H1 (cell line): Measurements from ENCODE around the gene UPP1. TPM values are rescaled to one million over a fixed set of nuclear protein-coding genes. Genes with fewer than 3 reads are reported as not detected.

Experiments used
- CTCF ChIA-PET: fragments of 300-600 bp; sonication (Branson Sonifier 250); formaldehyde crosslinking; loops from one replicate; lab custom pipeline; 2021; ENCODE audit not compliant: partially characterized antibody; lab: Charles Lee
- POLR2A ChIA-PET: fragments of 300-600 bp; sonication (Branson Sonifier 250); formaldehyde crosslinking; loops from one replicate; lab custom pipeline; 2021; ENCODE audit warnings: inconsistent platforms; ENCODE audit not compliant: partially characterized antibody; lab: Charles Lee
- DNase-seq, 2 experiments: peaks; one replicate each; pipeline versions ENCODE4 v3.0.0 to v3.0.0-alpha.2; 2010 to 2022; ENCODE audit warnings: low spot score in 2 of 2, low read depth in 1 of 2, mixed read lengths in 1 of 2
- FAIRE-seq: peaks from 2 replicates; lab custom pipeline; 2011; peaks lifted over from hg19 to GRCh38; lab: Jason Lieb, UNC
- H2AFZ ChIP-seq: 2 replicates; pipeline ENCODE4 v1.8.1; 2012; ENCODE audit warnings: low read length, inconsistent platforms
- H2AK5ac ChIP-seq: 2 replicates; pipeline ENCODE4 v1.6.1; 2013; ENCODE audit warnings: low read depth, low read length
- H2BK120ac ChIP-seq: replicated peaks from 2 replicates; pipeline ENCODE3; 2013; ENCODE audit warnings: low read depth, low read length, inconsistent platforms
- H2BK12ac ChIP-seq: 2 replicates; pipeline ENCODE4 v1.6.1; 2013; ENCODE audit warnings: low read depth, low read length
- H2BK15ac ChIP-seq: 2 replicates; pipeline ENCODE4 v1.6.1; 2013; ENCODE audit warnings: low read length
- H2BK20ac ChIP-seq: 2 replicates; pipeline ENCODE4 v1.6.1; 2013; ENCODE audit warnings: low read length
- H2BK5ac ChIP-seq: 2 replicates; pipeline ENCODE4 v1.6.1; 2013; ENCODE audit warnings: low read depth, low read length
- H3K14ac ChIP-seq: 2 replicates; pipeline ENCODE4 v1.6.1; 2013; ENCODE audit warnings: inconsistent platforms; ENCODE audit not compliant: insufficient read length
- H3K18ac ChIP-seq: 2 replicates; pipeline ENCODE4 v1.6.1; 2013; ENCODE audit warnings: low read length; ENCODE audit errors: extremely low read depth
- H3K23ac ChIP-seq: 2 replicates; pipeline ENCODE4 v1.6.1; 2013; ENCODE audit warnings: inconsistent platforms; ENCODE audit not compliant: insufficient read length
- H3K23me2 ChIP-seq: 2 replicates; pipeline ENCODE4 v1.6.1; 2013; ENCODE audit warnings: low read depth, low read length
- H3K27ac ChIP-seq: 2 replicates; pipeline ENCODE4 v1.6.1; 2011; ENCODE audit warnings: low read depth, low read length, inconsistent platforms
- H3K27me3 ChIP-seq, 4 experiments: replicated peaks in 1 of 4; 1 replicate in 1 of 4; 2 replicates in 3 of 4; pipeline versions ENCODE4 v1.6.1 to v1.8.1; 2011 to 2013; ENCODE audit warnings: low read length in 3 of 4, mild to moderate bottlenecking in 3 of 4, inconsistent platforms in 2 of 4, mixed read lengths in 2 of 4, moderate library complexity in 1 of 4; ENCODE audit not compliant: control insufficient read depth in 3 of 4, insufficient read depth in 3 of 4; ENCODE audit errors: extremely low read depth in 1 of 4
- H3K36me3 ChIP-seq, 4 experiments: 2 replicates each; pipeline versions ENCODE4 v1.6.1 to v1.8.1; 2011 to 2013; ENCODE audit warnings: mild to moderate bottlenecking in 4 of 4, low read length in 3 of 4, moderate library complexity in 2 of 4, control low read depth in 1 of 4, inconsistent platforms in 1 of 4; ENCODE audit not compliant: insufficient read depth in 4 of 4, control insufficient read depth in 2 of 4
- H3K4ac ChIP-seq: replicated peaks from 2 replicates; pipeline ENCODE3; 2013; ENCODE audit warnings: low read length, low read depth, mixed read lengths, inconsistent platforms; ENCODE audit not compliant: insufficient read length
- H3K4me1 ChIP-seq, 4 experiments: replicated peaks in 1 of 4; 1 replicate in 1 of 4; 2 replicates in 3 of 4; pipeline versions ENCODE4 v1.6.1 to v1.8.1; 2011 to 2013; ENCODE audit warnings: low read length in 3 of 4, inconsistent platforms in 2 of 4, mixed read lengths in 1 of 4; ENCODE audit not compliant: insufficient read depth in 4 of 4, control insufficient read depth in 3 of 4
- H3K4me2 ChIP-seq, 2 experiments: 2 replicates each; pipeline versions ENCODE4 v1.6.1 to v1.8.1; 2011 to 2013; ENCODE audit warnings: low read depth in 2 of 2, low read length in 2 of 2, control low read depth in 1 of 2, inconsistent platforms in 1 of 2, mild to moderate bottlenecking in 1 of 2; ENCODE audit not compliant: insufficient read depth in 1 of 2
- H3K4me3 ChIP-seq, 4 experiments: fragments of 200-600, 300-600 bp in 1 of 4; sonication (generic), shearing (Covaris generic), sonication (Bioruptor Twin) in 1 of 4; 2 replicates each; pipeline versions ENCODE4 v1.5.1 to v1.8.1; 2011 to 2016; ENCODE audit warnings: low read length in 4 of 4, low read depth in 3 of 4, control low read depth in 2 of 4, inconsistent platforms in 2 of 4, mild to moderate bottlenecking in 2 of 4, mixed read lengths in 1 of 4, moderate library complexity in 1 of 4; ENCODE audit not compliant: insufficient read depth in 2 of 4; ENCODE audit errors: extremely low read depth in 1 of 4
- H3K56ac ChIP-seq: replicated peaks from 2 replicates; pipeline ENCODE3; 2013; ENCODE audit warnings: low read depth, mild to moderate bottlenecking, mixed read lengths, low read length, inconsistent platforms; ENCODE audit not compliant: insufficient read length
- H3K79me1 ChIP-seq: 2 replicates; pipeline ENCODE4 v1.6.1; 2013; ENCODE audit warnings: low read depth, low read length, control low read depth
- H3K79me2 ChIP-seq, 2 experiments: 2 replicates each; pipeline versions ENCODE4 v1.6.1 to v1.8.1; 2012 to 2013; ENCODE audit warnings: low read length in 2 of 2, mild to moderate bottlenecking in 2 of 2, inconsistent platforms in 1 of 2; ENCODE audit not compliant: insufficient read depth in 2 of 2, control insufficient read depth in 1 of 2
- H3K9ac ChIP-seq, 4 experiments: replicated peaks in 1 of 4; 1 replicate in 1 of 4; 2 replicates in 3 of 4; pipeline versions ENCODE4 v1.6.1 to v1.8.1; 2011 to 2013; ENCODE audit warnings: low read depth in 3 of 4, low read length in 3 of 4, control low read depth in 2 of 4, mild to moderate bottlenecking in 2 of 4, moderate library complexity in 2 of 4, inconsistent platforms in 1 of 4; ENCODE audit errors: extremely low read depth in 1 of 4
- H3K9me3 ChIP-seq, 2 experiments: 2 replicates each; pipeline versions ENCODE4 v1.6.1 to v1.8.1; 2012 to 2013; ENCODE audit warnings: mild to moderate bottlenecking in 2 of 2, moderate library complexity in 2 of 2, control low read depth in 1 of 2, inconsistent platforms in 1 of 2, low read depth in 1 of 2, low read length in 1 of 2, mixed read lengths in 1 of 2; ENCODE audit not compliant: insufficient read depth in 2 of 2
- H4K20me1 ChIP-seq, 2 experiments: replicated peaks in 1 of 2; 2 replicates each; pipeline versions ENCODE3 to v1.8.1; 2011 to 2013; ENCODE audit warnings: inconsistent platforms in 2 of 2, low read length in 2 of 2, mild to moderate bottlenecking in 1 of 2; ENCODE audit not compliant: insufficient read depth in 2 of 2, control insufficient read depth in 1 of 2
- H4K5ac ChIP-seq: 2 replicates; pipeline ENCODE4 v1.6.1; 2013; ENCODE audit warnings: low read length, low read depth, mixed read lengths, inconsistent platforms; ENCODE audit not compliant: insufficient read length
- H4K8ac ChIP-seq: 2 replicates; pipeline ENCODE4 v1.8.0; 2013; ENCODE audit warnings: mild to moderate bottlenecking, moderate library complexity, low read length, inconsistent platforms; ENCODE audit not compliant: insufficient read depth; ENCODE audit errors: extremely low read depth
- H4K91ac ChIP-seq: replicated peaks from 2 replicates; pipeline ENCODE3; 2013; ENCODE audit warnings: low read length, mixed read lengths, inconsistent platforms; ENCODE audit not compliant: insufficient read length
- ASH2L ChIP-seq: fragments of 200-600, 300-600 bp; sonication (generic); IDR thresholded peaks from one replicate; pipeline ENCODE4 v1.7.1; 2017; ENCODE audit warnings: low read length
- EP300 ChIP-seq, 2 experiments: IDR thresholded peaks; 1 replicate in 1 of 2; 2 replicates in 1 of 2; pipeline ENCODE4 v1.6.1; 2011 to 2012; ENCODE audit warnings: low read depth in 2 of 2, low read length in 2 of 2, mild to moderate bottlenecking in 2 of 2, borderline replicate concordance in 1 of 2, inconsistent platforms in 1 of 2, moderate library complexity in 1 of 2
- SIN3A ChIP-seq, 2 experiments: IDR thresholded peaks in 1 of 2; conservative IDR thresholded peaks in 1 of 2; 2 replicates each; pipeline ENCODE4 v1.6.1; 2011 to 2012; ENCODE audit warnings: low read length in 2 of 2, improper control_type of control experiment in 1 of 2, low read depth in 1 of 2, mild to moderate bottlenecking in 1 of 2
- SP4 ChIP-seq: IDR thresholded peaks from 2 replicates; pipeline ENCODE4 v1.6.1; 2012; ENCODE audit warnings: low read length, inconsistent platforms
- SUZ12 ChIP-seq: fragments of 200-600 bp; sonication (generic); IDR thresholded peaks from 2 replicates; pipeline ENCODE4 v1.6.1; 2012; ENCODE audit warnings: mild to moderate bottlenecking, inconsistent platforms, low read length, moderate library complexity, mixed read lengths
- TAF1 ChIP-seq: IDR thresholded peaks from 2 replicates; pipeline ENCODE4 v1.6.1; 2011; ENCODE audit warnings: mild to moderate bottlenecking, low read depth, low read length
- WGBS, 2 experiments: shearing (Covaris generic) in 1 of 2; methylation state at CpG; one replicate each; pipeline versions ENCODE4 v1.1.6 to v1.1.7; 2013 to 2015; ENCODE audit warnings: low lambda C conversion rate in 2 of 2, mixed read lengths in 2 of 2, inconsistent platforms in 1 of 2, low coverage in 1 of 2, missing lambda C conversion rate in 1 of 2; ENCODE audit not compliant: insufficient replicate concordance in 2 of 2, insufficient coverage in 1 of 2, insufficient read length in 1 of 2; ENCODE audit errors: extremely low coverage in 1 of 2, missing lambda C conversion rate in 1 of 2; 5-methylcytosine and 5-hydroxymethylcytosine counted together
- long read RNA-seq, 2 experiments: library from RNA in 1 of 2; library from capped mRNA in 1 of 2; stranded (forward); transcript quantifications; one replicate each; pipeline ENCODE4 v2.0.0, GENCODE V29; 2021; ENCODE audit warnings: inconsistent platforms in 1 of 2
- polyA minus RNA-seq, 3 experiments: library from RNA; depleted of rRNA, polyadenylated mRNA; stranded (reverse); fragments of >200 nt; gene quantifications; 1 replicate in 2 of 3; 2 replicates in 1 of 3; pipeline ENCODE4 v1.2.3, GENCODE V29; 2011
- polyA plus RNA-seq, 7 experiments: library from polyadenylated mRNA; depleted of rRNA in 3 of 7; stranded (reverse) in 5 of 7; unstranded in 2 of 7; fragments of >200 nt in 5 of 7; fragments of 200-250 nt in 2 of 7; gene quantifications; 1 replicate in 5 of 7; 2 replicates in 1 of 7; 4 replicates in 1 of 7; pipeline versions ENCODE4 v1.2.1 to v1.2.3, GENCODE V29; 2011 to 2013; ENCODE audit warnings: missing spikeins in 2 of 7, mixed read lengths in 2 of 7
- total RNA-seq: library from RNA; stranded (reverse); fragmentation: NEBNext Ultra II Directional; extraction: Animal tissue kit (Norgen Biotek cat#: 25700); gene quantifications from 2 replicates; pipeline ENCODE4 v1.2.1, GENCODE V29; 2021

UPP1 gene
- total RNA-seq: 37.5 and 40.7 TPM in 2 replicates
- polyA plus RNA-seq (2011; rRNA removed): 46.2 and 61.4 TPM in 2 replicates
- 58.2 TPM for polyA plus RNA-seq (2011; cell fraction: cytosol; rRNA removed)
- 66.5 TPM for polyA plus RNA-seq (2011; cell fraction: nucleus; rRNA removed)
- polyA plus RNA-seq (2012, experiment 1 of 2): 27.9 to 52.2 TPM (median 42.1 TPM) in 4 replicates
- polyA plus RNA-seq (2012, experiment 2 of 2): 52.2 TPM
- 26.9 TPM for polyA plus RNA-seq (2013, experiment 1 of 2)
- 26.2 TPM for polyA plus RNA-seq (2013, experiment 2 of 2)
- 12.3 and 17.4 TPM in 2 replicates for polyA minus RNA-seq (2011; rRNA and poly(A)+ RNA removed)
- polyA minus RNA-seq (2011; cell fraction: cytosol; rRNA and poly(A)+ RNA removed): 15.8 TPM
- 22.2 TPM for polyA minus RNA-seq (2011; cell fraction: nucleus; rRNA and poly(A)+ RNA removed)
- long read RNA-seq, experiment 1, transcript UPP1-212 (3 exons, 2,782 nt): minor isoform, 5 of 28 reads
- long read RNA-seq, experiment 1, transcript UPP1-202 (6 exons, 955 nt): major isoform, 6 of 28 reads
- long read RNA-seq, experiment 1, partial matches to known transcripts: 5 of 28 reads
- long read RNA-seq, experiment 1, other reads (novel, unspliced or antisense): 9 of 28 reads
- long read RNA-seq, experiment 2, transcript UPP1-203 (9 exons, 1,375 nt): minor isoform, 8 of 47 reads
- long read RNA-seq, experiment 2, transcript UPP1-202 (6 exons, 955 nt): major isoform, 30 of 47 reads
- long read RNA-seq, experiment 2, partial matches to known transcripts: 0 of 47 reads
- long read RNA-seq, experiment 2, other reads (novel, unspliced or antisense): 9 of 47 reads

- ChIA-PET POLR2A (interaction anchor here (0.6 to 5.1 kb wide), 31 partner anchors 9 to 144 kb away, joined by 3 to 36 read pairs (median 4); partner anchors contain the start of genes C7orf57 and HUS1), CTCF (interaction anchor here (1.0 to 4.5 kb wide), 6 partner anchors 13 to 324 kb away, joined by 3 to 16 read pairs (median 4); no protein-coding TSS in a partner anchor)
- no peak for FAIRE-seq
- TF ChIP-seq SUZ12 (no peak), SIN3A (conservative IDR thresholded peaks at IDR 0.05 in 1 of 2, IDR thresholded peaks at IDR 0.05 in 1 of 2; ENCODE audit: low read depth in 1 of 2, low read length in 2 of 2) (peak in 1 of 2 experiments; percentile 23; a peak in 2 of 4 replicates), ASH2L (peak; percentile 81), TAF1 (peak; percentile 78), SP4 (no peak), EP300 (IDR thresholded peaks at IDR 0.05; ENCODE audit: borderline replicate concordance in 1 of 2, low read depth in 2 of 2, low read length in 2 of 2) (no peak)
Observed at GRCh38 chr7:48089046-48090003, at the start of gene UPP1. Gene UPP1 (plus strand): TSS chr7:48089265. CDS start chr7:48094784, 5,519 bp downstream.

More at GRCh38 chr7:48089046-48090003, at the start of gene UPP1:
- H3K36me3 ChIP-seq: peaks cover 6 to 28% (median 16%) of the 10 kb centered on the region in 4 experiments; a peak in 7 of 8 replicates
- no peak within 1 kb of the TSS for H2BK15ac ChIP-seq
- H2BK5ac ChIP-seq: peak within 1 kb of the TSS; percentile 92
- H4K8ac ChIP-seq: peak within 1 kb of the TSS; percentile 92
- peak within 1 kb of the TSS; percentile 94; the same call in 1 of the 2 replicates for H2AK5ac ChIP-seq
- 1% methylated on average over 76 of the region's 96 CpGs; no CpG with 5 or more reads in 1 of the 2 experiments for WGBS, 2 experiments
- peak in 1 of 2 experiments; percentile 90 for DNase-seq
- H3K79me2 ChIP-seq: peaks cover 0 to 6% of the 10 kb centered on the region in 2 experiments; a peak in 1 of 4 replicates
- no peaks in the 10 kb centered on the region for H3K27me3 ChIP-seq
- no peaks in the 10 kb centered on the region for H4K20me1 ChIP-seq
- peak within 1 kb of the TSS; percentile 2; the same call in 1 of the 2 replicates for H2AFZ ChIP-seq
- H3K79me1 ChIP-seq: 0 out of 2 replicates have a peak, but pooled peaks cover 2% of the 10 kb centered on the region
- H3K9ac ChIP-seq: peak within 1 kb of the TSS; percentile 71 to 79 (median 76)
- H3K4me3 ChIP-seq: peak within 1 kb of the TSS; percentile 64 to 85 (median 80)
- H2BK120ac ChIP-seq: no peak within 1 kb of the TSS
- no peaks in the 10 kb centered on the region for H3K9me3 ChIP-seq
- H3K23ac ChIP-seq: no peak within 1 kb of the TSS
- H3K56ac ChIP-seq: peak within 1 kb of the TSS; percentile 88
- peaks cover 5 to 11% (median 7%) of the 10 kb centered on the region in 4 experiments for H3K4me1 ChIP-seq
- peak within 1 kb of the TSS; percentile 81 for H3K18ac ChIP-seq
- H3K23me2 ChIP-seq: peaks cover 7% of the 10 kb centered on the region; the same call in 1 of the 2 replicates
- H4K5ac ChIP-seq: peak within 1 kb of the TSS; percentile 88
- H2BK20ac ChIP-seq: no peak within 1 kb of the TSS
- H2BK12ac ChIP-seq: peak within 1 kb of the TSS; percentile 77
- no peak within 1 kb of the TSS for H3K14ac ChIP-seq
- peak within 1 kb of the TSS; percentile 92 to 97 for H3K4me2 ChIP-seq
- no peak within 1 kb of the TSS for H3K4ac ChIP-seq
- H3K27ac ChIP-seq: peak within 1 kb of the TSS; percentile 70
- peak within 1 kb of the TSS; percentile 59 for H4K91ac ChIP-seq
